Brain pericyte (primary cell): ENCODE data around the gene TMCC3.

Experiments used
- DNase-seq: peaks from one replicate; pipeline ENCODE4 v3.0.0-alpha.2; 2012; ENCODE audit warnings: low read depth, low spot score

The TMCC3 gene

DNA sequence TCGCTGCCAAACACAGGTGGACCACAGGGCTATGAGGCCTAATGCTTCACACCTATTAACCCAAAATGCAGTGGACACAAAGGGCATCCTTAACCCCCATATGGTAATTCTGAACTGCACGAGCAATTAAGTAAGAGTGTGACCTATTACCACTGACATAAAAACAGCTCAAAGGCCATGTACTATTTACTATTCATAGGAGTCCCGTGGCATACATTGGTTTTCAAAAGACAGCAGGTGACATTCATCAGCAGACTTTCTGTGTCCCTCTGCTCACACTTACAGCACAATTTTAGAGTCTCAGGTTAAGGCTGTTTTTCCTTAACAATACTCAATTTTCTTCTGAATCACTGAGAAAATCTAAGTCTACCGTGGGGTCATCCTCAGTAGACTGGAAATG lies 23.1 kb upstream of the TMCC3 start:
- DNase-seq: no peak

DNA sequence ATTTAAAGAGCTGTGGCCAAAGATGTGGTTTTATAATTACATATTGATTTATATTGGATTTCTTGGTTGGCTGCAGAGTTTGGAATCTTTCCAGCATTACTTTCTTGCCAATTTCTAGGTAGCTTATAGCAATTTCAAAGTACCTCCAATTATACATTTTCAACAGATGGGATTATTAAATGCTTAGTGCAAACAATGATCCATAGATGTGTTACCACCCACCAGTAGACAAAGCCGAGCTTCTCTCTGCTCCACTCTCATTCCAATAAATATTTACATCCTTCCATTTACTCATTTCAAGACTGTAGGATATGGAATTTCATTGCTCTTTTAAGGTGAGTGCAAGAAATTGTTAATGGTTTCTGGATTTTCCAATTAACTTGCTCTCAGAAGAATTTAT lies 21.6 kb upstream of the TMCC3 start:
- DNase-seq: no peak

DNA sequence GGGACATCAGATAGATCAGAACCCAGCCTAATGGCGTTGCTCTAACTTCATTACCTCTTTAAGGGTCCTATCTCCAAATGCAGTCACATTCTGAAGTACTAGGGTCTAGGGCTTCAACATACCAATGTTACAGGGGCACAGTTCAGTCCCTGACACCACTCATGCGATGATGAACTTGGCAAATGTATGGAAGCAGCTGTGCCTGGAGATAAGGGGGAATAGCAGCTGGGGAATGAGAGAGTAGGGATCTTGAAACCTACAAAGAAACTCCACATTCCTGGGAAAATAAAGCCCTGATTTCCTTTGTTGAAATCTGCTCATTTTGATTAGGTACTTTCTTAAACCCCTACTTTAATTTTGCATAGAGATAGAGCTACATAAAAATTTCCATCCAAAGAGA lies 20.5 kb upstream of the TMCC3 start:
- DNase-seq: no peak

DNA sequence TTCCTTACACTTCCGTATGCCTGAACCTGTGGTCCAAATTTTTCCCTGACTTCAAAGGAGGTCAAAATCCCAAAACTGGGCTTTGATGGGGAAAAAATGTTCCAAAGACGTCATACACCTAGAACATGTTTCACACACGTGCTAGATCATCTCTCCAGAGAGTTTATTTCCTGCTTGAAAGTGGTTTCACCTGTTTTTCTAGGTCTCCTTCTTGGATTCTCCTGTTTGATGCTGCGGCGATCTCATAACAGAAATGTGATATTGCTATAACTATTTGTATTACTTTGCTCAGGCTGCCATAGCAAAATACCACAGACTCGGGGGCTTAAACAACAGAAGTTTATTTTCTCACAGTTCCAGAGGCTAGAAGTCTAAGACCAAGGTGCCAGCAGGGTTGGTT lies 19.7 kb upstream of the TMCC3 start:
- no peak for DNase-seq

DNA sequence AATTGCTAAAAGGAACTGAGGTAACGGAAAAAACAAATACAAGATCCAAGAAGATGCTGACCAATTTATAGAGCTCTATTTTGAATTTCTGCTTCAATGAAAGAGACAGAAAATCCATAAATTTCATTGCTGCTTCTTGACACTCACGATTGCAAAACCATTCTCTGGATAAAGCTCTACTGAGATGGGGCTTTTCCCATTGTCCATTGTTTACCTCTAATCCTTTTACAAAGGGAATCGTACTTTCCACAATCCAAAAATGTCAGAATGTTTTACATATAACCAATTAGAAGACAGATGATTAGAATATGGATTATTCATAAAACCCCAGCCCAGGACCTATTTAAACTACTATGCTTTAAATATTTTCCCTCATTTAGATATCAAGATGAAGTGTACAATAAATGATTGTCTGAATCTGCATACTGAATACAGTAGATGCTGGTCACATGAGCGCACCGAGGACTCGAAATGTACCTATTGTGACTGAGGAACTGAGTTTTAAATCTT lies 16.7 kb upstream of the TMCC3 start:
- no peak for DNase-seq

DNA sequence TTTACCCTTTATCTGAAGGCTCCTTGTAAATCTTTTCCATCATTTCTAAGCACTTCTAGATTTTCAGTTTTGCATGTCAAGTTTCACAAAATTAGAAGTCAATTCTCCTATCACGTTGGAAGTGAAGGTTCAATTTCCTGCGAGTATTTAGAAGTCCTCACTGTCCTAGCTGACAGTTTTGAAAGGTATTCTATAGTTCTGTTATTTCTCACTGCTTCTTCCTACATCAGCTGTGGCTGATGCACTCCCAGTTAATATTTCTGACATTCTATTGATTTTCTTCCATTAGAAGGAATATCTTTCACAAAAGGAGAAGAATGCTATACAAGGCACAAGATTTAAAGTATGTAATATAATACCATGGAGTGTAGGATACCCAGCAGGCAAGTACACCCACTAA lies 15.8 kb upstream of the TMCC3 start:
- DNase-seq: no peak

DNA sequence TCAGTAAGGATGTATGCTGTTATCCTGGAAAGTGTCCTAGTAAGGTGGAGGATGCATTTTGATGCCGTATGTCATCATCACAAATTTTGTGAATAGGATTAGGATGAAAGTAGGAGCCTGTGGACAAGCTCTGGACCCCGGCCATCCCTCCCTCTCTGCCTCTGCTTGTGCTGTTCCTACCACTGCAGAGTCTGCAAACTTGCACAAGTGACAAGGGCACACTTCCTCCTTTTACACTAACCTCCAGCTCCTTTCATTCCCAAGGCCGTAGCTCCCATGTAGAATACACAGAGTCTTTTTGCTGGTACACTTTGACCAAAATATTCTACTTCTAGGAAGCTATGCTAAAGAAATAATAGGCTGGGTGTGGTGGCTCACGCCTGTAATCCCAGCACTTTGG lies 13.3 kb upstream of the TMCC3 start:
- DNase-seq: no peak

DNA sequence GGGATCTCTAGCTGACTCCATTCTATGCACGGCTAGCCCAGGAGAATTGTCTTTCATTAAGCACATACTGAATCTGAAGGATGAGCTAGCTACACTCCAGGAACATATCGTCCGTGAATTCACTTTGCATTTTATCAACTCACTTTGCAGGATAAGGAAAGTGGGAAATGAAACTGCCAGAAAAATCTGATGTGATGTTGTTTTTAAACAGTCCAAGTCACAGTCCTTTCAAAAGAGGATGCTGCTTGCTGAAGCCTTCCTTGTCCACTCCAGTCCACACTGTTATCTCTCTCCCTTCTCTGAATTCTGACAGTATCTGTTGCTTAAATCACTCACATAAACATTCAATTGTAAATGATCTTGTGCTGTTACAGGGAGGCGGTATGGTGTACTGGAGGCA lies 12.7 kb upstream of the TMCC3 start:
- DNase-seq: no peak

DNA sequence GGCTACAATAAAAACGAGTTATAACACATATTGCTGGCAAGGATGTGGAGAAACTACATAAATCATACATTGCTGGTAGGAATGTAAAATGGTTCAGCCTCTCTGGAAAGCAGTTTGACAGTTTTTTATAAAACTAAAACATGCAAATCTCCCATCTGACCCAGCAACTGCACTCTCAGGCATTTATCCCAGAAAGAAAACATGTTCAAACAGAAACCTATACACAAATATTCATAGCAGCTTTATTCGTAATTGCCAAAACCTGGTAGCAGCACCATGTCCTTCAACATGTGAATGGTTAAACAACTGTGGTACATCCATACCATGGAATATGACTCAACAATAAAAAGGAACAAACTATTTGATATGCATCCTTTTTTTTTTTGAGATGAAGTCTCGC lies 10.1 kb upstream of the TMCC3 start:
- DNase-seq: no peak

DNA sequence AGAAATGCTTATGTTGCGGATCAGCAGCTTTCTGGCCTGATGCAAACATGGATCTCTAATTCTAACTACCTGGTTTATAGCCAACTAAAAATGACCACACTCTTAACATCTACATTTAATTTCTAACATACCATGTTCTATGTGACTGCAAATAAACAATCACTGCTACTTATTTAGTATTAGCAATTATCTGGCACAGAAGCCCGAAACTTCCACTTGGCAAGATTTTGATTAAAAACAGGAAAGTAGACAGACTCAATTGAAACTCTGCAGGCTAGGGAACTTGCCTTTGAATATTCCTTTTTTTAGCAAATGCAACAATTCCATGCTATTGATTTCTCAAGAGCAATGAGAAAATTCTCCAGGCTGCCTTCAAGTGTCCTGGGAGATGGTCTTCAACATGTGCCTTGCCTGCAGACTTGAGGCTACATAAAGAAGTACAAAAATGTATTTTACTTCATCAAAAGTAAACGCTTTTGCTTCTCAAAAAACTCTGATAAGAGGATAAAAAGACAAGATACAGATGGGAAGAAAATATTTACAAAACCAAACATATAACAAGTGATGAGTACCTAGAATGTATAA lies 9.1 kb upstream of the TMCC3 start:
- no peak for DNase-seq

DNA sequence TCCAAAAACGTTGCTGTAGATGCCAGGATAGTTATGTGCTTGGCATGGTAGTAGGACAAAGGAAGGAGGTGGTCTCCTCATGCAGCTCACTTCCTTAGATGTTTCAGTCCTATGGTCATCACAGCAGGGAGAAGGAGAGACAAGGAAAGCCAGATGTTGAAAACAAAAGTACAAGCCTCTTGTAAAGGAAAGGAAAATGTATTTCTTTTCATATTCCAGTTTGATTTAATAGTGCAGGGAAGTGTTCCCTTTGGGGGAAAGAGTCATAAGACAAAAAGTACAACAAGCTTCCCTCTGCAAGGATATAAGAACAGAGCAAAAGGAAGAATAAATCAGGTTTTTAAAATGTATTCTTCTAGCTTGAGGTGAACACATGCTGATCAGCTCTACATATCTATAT lies 8.6 kb upstream of the TMCC3 start:
- DNase-seq: no peak

DNA sequence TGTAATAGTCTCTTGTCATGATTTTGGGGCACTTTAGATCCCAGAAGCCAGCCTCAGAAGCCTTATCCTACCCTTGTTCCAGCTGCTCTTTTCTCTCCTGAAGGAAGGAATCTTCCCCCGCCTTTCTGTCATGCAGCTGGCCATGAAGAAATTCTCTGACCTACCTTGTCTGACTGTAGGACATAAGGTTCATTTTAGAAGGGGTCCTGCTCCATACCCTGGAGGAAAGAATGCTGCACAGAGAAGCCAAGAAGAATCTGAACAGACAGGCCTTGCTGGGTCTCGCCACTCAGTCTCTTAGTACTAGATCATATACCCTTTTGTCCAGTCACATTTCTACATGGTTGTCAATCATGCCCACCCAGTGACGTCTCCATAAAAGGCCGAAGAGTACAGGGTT lies 6.2 kb upstream of the TMCC3 start:
- DNase-seq: no peak

DNA sequence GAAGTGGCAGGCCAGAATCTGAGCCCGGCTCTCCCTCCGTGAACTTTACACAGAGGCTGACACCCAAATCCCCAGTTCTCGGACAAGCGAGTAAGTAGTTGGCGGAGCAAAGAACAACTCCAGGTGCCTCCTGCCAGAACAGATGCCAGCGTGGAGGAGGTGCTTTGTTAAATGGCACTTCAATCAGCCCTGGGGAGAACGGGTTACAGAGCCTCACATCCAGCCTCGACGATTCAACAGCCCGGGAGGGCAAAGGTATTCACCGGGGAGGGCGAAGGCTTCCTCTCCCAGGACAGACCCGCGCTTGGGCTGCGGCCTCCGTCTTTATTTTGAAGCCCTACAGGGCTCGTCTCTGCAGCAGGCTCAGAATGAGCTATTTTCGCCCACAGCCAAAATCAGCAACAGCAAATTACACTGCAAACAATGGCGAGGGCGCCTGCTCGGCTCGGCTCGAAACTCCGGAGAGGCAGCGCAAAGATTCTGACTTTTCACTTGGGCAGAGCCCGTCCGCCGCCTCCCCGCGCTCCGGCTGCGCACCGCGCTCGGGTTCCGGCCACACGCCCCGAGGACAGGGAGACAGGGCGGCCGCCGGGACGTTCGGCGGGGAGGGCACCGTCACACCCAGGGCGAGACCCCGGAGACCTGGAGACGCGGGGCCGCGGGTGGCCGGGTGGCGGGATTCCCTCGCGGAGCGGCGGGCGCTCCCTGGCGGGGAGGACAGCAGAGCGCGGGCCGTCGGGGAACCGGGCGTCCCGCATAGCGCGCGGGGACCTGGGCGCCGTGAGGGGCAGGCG lies 811 bp downstream of the TMCC3 start:
- DNase-seq: no peak

DNA sequence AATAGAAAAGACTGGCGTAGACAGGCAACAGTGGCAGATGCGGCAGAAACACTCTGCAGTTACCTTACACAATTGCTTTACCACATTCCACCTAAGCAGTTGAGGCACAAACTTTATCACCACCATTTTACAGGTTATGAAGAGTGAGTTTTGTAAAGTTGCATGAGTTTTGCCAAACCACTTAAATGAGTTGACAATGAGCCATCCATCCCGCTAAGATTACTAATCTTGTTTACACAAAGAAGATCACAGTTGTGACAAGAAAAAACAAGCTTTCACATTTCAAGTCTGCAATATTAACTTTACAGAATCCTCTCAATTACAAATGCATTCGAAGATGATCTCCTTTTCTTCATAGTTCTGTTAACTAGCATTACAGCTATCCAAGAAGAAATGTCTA lies 1.8 kb downstream of the TMCC3 start:
- DNase-seq: no peak

DNA sequence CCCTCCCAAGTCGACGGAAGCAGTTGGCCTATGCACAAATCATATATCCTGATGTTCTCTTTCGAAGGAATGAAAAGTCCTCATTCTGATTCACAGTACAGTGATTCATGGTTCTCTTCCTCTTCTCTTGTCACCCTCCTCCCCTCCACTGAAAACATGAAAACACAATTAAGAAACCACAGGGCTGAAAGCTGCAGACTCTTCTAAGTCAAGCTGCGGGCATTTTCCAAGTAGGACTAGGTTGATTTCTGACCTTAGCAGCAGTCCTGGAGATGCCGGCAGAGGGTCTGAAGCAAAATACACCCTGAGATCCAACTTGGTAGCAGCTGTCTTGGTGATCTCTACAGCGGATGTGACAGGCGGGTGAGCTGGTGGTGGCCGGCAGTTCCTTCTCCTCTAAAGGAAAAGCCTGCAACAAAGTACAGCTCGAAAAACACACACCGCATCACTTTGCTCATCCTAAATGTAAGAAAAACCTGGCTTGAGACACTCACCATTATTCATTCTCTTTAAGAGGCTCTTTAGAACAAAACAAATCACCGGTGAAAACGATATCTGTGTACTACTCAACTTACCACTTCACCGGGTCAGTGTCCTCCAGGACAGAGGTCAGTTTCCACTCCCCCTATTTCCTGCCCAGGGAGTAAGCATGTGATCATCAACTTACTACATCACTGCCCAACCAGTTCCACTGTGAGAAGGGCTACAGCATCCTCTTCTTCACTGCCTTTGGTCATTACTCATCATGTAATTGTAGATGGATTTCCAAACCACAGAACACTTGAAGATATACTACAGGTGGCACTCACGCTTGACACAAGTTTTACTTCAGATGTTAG lies 6.0 kb downstream of the TMCC3 start:
- DNase-seq: no peak

DNA sequence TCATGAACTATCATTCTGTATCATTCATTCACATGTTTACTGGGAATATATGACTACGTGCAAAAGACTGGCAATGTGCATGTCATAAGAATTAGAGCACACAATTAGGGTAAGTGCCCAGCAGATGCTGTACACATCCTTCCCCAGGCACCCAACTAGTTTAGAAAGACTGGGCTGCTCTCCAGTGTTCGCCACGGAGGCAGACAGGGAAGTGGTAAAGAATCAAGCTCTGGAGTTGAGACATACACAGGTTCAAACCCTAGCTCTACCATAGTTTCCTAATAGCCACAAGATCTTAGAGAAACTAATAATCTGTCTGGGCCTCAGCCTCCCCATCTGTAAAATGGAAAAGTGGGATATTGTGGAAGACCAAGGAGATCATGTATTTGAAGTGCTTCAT lies 6.8 kb downstream of the TMCC3 start:
- no peak for DNase-seq

DNA sequence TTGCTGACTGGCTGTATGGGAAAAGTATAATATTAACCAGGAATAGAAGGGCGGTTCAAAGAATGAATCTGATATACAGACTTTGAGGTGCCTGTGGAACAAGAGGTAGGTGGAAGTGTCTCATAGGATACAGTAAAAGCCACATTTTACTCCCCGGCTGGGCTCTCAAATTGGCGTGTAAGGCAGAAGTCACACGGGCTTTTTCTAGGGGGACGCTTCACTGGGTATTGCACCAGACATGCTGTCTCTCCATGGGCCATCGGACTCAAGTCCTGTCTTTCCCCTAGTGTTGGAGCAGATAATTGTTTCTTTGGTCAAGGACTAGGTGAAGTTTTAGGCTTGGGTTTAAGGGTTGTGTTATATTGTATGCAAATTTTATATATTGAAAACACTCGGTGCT lies 9.1 kb downstream of the TMCC3 start:
- DNase-seq: no peak

DNA sequence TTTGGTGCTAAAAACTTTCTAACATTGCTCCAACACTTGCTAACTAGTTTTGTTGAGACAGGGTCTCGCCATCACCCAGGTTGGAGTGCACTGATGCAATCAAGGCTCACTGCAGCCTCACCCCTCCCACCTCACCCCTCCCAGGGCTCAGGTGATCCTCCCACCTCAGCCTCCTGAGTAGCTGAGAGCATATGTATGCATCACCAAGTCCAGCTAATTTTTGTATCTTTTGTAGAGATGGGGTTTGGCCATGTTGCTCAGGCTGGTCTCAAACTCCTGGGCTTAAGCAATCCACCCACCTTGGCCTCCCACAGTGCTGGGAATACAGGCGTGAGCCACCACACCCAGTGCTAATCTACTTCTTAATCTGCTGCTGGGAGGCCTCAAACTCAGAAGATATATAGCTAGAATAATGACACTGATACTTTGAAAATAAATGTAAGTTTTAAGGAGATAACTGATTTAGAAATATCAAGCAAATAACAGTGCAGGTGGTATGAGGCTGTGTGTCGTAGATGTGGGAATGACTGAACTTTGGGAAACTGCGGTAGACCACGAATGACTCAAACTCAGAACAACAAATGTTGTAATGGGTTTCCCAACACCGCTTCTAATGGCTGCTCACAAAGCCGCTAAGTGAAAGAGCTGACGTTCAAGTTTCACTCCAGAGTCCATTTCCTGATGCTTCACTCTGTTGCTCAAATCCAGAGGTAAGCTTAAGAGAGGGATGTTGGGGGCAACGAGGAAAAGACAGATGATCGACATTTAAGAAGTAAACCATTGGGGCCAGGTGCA lies 10.0 kb downstream of the TMCC3 start:
- no peak for DNase-seq

DNA sequence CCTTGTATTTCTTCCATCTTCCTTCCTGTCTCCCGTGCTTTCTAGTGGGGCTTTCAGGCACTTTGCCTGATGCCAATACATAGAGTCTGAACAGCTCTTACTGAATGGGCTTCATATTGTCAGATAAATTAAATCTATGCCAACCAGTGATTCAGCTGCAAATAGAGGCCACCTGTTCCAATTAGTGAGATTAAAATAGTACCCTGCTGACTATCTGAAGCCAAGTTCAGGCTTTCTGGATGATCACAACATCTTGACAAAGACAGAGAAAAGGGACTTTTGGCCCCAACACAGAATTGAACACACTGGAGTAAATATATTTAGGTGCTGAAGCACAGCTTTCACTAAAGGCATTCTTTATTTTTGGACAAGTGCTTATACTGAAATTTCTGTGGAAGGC lies 11.8 kb downstream of the TMCC3 start:
- no peak for DNase-seq

DNA sequence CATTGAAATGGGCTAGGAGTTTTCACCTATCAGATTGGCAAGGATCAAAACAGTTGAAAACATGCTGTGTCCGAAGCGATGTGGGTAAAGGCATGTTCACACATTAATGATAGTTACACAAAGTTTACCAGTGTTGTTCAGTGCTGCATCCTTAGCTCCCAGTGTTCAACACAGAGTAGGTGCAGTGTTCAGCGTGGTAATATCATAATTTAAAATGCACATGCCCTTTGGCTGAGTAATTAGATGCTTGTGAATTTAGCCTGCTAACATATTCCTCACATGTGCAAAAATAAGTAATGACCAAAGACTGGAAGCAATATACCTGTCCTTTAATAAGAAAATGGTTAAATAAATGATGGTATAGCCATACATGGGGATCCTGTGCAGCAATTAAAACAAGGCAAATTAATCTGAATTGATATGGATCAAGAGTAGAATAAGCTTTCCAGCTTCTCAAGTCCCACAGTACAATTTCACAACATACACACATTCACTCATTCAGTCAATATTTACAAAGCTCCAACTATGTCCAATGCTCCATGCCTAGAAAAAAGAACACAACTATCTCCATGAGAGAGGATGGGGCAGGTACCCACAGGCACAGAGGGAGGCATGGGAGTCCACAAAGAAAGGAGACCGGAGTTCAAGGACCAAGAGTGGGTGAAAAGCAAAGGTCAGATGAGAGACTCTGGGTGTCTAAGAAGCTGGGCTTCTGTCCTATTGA lies 12.8 kb downstream of the TMCC3 start:
- DNase-seq: no peak

DNA sequence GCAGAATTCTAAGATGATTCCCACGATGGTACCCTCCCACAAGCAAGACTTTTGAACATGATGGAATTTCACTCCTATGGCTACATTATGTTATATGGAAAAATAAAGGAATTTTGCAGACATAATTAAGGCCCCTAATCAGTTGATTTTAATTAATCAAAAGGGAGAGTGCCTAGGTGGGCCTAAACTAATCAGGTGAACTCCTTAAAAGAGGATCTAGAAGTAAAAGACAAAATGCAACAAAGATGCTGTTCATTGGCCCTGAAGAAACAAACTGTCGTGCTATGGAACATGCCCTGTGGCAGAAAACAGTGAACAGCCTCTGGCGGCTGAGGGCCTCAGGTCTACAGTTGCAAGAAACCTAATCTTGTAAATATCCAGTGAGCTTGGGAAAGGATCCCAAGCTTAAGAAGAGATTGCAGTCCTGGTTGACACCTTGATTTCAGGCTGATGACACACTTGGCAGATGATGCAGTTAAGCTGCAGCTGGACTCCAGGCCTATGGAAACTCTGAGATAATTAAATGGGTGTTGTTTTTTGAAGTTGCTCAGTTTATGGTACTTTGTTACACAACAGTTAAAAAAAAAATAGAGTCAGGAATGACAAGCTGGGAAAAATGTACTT lies 13.8 kb downstream of the TMCC3 start:
- DNase-seq: no peak
